CD4-positive, alpha-beta T cell (primary cell): ENCODE data around the gene ZCCHC7. TPM values are rescaled to one million over a fixed set of nuclear protein-coding genes. Genes with fewer than 3 reads are reported as not detected.

Experiments
- ATAC-seq: fragments of 200-7000 bp; cut with Tn5 transposase; one replicate; pipeline ENCODE4 v1.10.0; 2022; ENCODE audit warnings: mild to moderate bottlenecking; ENCODE audit not compliant: poor library complexity
- CTCF ChIA-PET: fragments of 350-600 bp; sonication (Branson Sonifier 250); formaldehyde crosslinking; loops from one replicate; lab custom pipeline; 2021; ENCODE audit warnings: antibody characterized with exemption, inconsistent platforms; lab: Charles Lee
- POLR2A ChIA-PET: fragments of 350-600 bp; sonication (Branson Sonifier 250); formaldehyde crosslinking; loops from one replicate; lab custom pipeline; 2021; ENCODE audit warnings: antibody characterized with exemption, inconsistent platforms; lab: Charles Lee
- DNase-seq, 14 experiments: peaks; one replicate each; pipeline ENCODE4 v3.0.0-alpha.2; 2013 to 2020; ENCODE audit warnings: mixed read lengths in 2 of 14
- H3K27ac ChIP-seq, 2 donors: one replicate each; pipeline versions ENCODE4 v1.5.1 to v1.7.0; 2013; ENCODE audit warnings: low read length in 2 of 2, low read depth in 1 of 2, mild to moderate bottlenecking in 1 of 2
- H3K27me3 ChIP-seq, 2 experiments: 1 replicate in 1 of 2; 2 replicates in 1 of 2; pipeline versions ENCODE4 v1.6.1 to v1.7.0; 2013; ENCODE audit warnings: low read length in 2 of 2, control low read depth in 1 of 2, mild to moderate bottlenecking in 1 of 2, moderate library complexity in 1 of 2; ENCODE audit not compliant: insufficient read depth in 2 of 2, control insufficient read depth in 1 of 2
- H3K36me3 ChIP-seq: one replicate; pipeline ENCODE4 v1.6.1; 2013; ENCODE audit warnings: low read length, control low read depth; ENCODE audit not compliant: insufficient read depth
- H3K4me1 ChIP-seq: one replicate; pipeline ENCODE4 v1.6.1; 2013; ENCODE audit warnings: low read length, control low read depth; ENCODE audit not compliant: insufficient read depth
- H3K4me3 ChIP-seq: one replicate; pipeline ENCODE4 v1.5.1; 2013; ENCODE audit warnings: mild to moderate bottlenecking, low read length, moderate library complexity
- H3K9me3 ChIP-seq, 2 experiments: 1 replicate in 1 of 2; 2 replicates in 1 of 2; pipeline versions ENCODE4 v1.6.1 to v1.7.0; 2013; ENCODE audit warnings: low read length in 2 of 2, mild to moderate bottlenecking in 2 of 2, control low read depth in 1 of 2, moderate library complexity in 1 of 2; ENCODE audit not compliant: control insufficient read depth in 1 of 2, insufficient read depth in 1 of 2
- H3K27ac Mint-ChIP-seq: one replicate; pipeline ENCODE4 v1.8.0; 2020; ENCODE audit warnings: mixed read lengths
- H3K27me3 Mint-ChIP-seq: one replicate; pipeline ENCODE4 v1.8.0; 2021; ENCODE audit warnings: mixed read lengths
- H3K36me3 Mint-ChIP-seq: one replicate; pipeline ENCODE4 v1.8.0; 2021; ENCODE audit warnings: low read depth, mixed read lengths
- H3K4me1 Mint-ChIP-seq: one replicate; pipeline ENCODE4 v1.8.0; 2021; ENCODE audit warnings: low read depth, mixed read lengths
- H3K4me3 Mint-ChIP-seq: one replicate; pipeline ENCODE4 v1.8.0; 2020; ENCODE audit warnings: mild to moderate bottlenecking, mixed read lengths
- H3K9me3 Mint-ChIP-seq: one replicate; pipeline ENCODE4 v1.8.0; 2020; ENCODE audit warnings: mixed read lengths
- CTCF ChIP-seq: fragments of 200-600 bp; IDR thresholded peaks from one replicate; pipeline ENCODE4 v1.8.0; 2022; ENCODE audit warnings: antibody characterized with exemption, mild to moderate bottlenecking
- intact Hi-C, 2 experiments: fragments of 100-400 bp; cut with DNase I in 1 of 2; cut with micrococcal nuclease in 1 of 2; formaldehyde crosslinking; loops; one replicate each; pipeline versions ENCODE4 v1.15.1 to v1.9.0; 2023 to 2025; cut with DNase I, micrococcal nuclease
- total RNA-seq, 174 experiments: library from RNA in 2 of 174; stranded (reverse) in 2 of 174; gene quantifications; one replicate each; pipeline ENCODE4 v1.2.3 and lab custom pipeline; 2021 to 2026

Gene ZCCHC7
- total RNA-seq, 2 experiments from 2014 or later = 40.7 to 41.0 TPM

- no peak for DNase-seq
- Mint-ChIP-seq H3K9me3 (no peaks in the 10 kb centered on the region), H3K27me3 (no peaks in the 10 kb centered on the region), H3K4me3 (no peak overlapping the region), H3K27ac (no peak overlapping the region), H3K36me3 (peaks cover 44% of the 10 kb centered on the region), H3K4me1 (peaks cover 38% of the 10 kb centered on the region)
- TF ChIP-seq CTCF = no peak
- Histone ChIP-seq H3K4me3 (no peak overlapping the region), H3K36me3 (peaks cover 8% of the 10 kb centered on the region), H3K9me3 (no peaks in the 10 kb centered on the region), H3K4me1 (peaks cover 6% of the 10 kb centered on the region), H3K27me3 (no peaks in the 10 kb centered on the region), H3K27ac (no peak overlapping the region)
- intact Hi-C loops = no loop called here
- CTCF ChIA-PET = no interaction called here
- POLR2A ChIA-PET = no interaction called here
- no peak for ATAC-seq
These were observed 62.3 kb downstream of the ZCCHC7 start for GRCh38 chr9:37182718-37183117.

- no peaks in the 10 kb centered on the region for H3K27me3 ChIP-seq
- ChIA-PET CTCF (no interaction called here), POLR2A (no interaction called here)
- peaks cover 9% of the 10 kb centered on the region for H3K4me1 ChIP-seq
- H3K36me3 Mint-ChIP-seq = peaks cover 55% of the 10 kb centered on the region
- DNase-seq = no peak
- no peak overlapping the region for H3K4me3 ChIP-seq
- H3K4me3 Mint-ChIP-seq = no peak overlapping the region
- peaks cover 29% of the 10 kb centered on the region for H3K4me1 Mint-ChIP-seq
- H3K9me3 Mint-ChIP-seq = peaks cover 2% of the 10 kb centered on the region
- no peaks in the 10 kb centered on the region for H3K9me3 ChIP-seq
- TF ChIP-seq CTCF = no peak
- ATAC-seq = no peak
- no peak overlapping the region for H3K27ac Mint-ChIP-seq
- H3K36me3 ChIP-seq = peaks cover 19% of the 10 kb centered on the region
- intact Hi-C loops = no loop called here
- no peak overlapping the region for H3K27ac ChIP-seq
- no peaks in the 10 kb centered on the region for H3K27me3 Mint-ChIP-seq
These were observed 64.8 kb downstream of the ZCCHC7 start for GRCh38 chr9:37184905-37185867.

GRCh38 chr9:37187292-37187691 lies 66.9 kb downstream of the ZCCHC7 start:
- Mint-ChIP-seq H3K27me3 (no peaks in the 10 kb centered on the region), H3K9me3 (peaks cover 2% of the 10 kb centered on the region), H3K4me1 (peaks cover 31% of the 10 kb centered on the region), H3K36me3 (peaks cover 62% of the 10 kb centered on the region), H3K4me3 (peak overlapping the region; percentile 76), H3K27ac (no peak overlapping the region)
- H3K27ac ChIP-seq = no peak overlapping the region
- intact Hi-C loops = no loop called here
- no peaks in the 10 kb centered on the region for H3K27me3 ChIP-seq
- no peak overlapping the region for H3K4me3 ChIP-seq
- no peaks in the 10 kb centered on the region for H3K9me3 ChIP-seq
- no peak for TF ChIP-seq CTCF
- peaks cover 9% of the 10 kb centered on the region for H3K4me1 ChIP-seq
- CTCF ChIA-PET = no interaction called here
- H3K36me3 ChIP-seq = peaks cover 12% of the 10 kb centered on the region
- no peak for ATAC-seq
- POLR2A ChIA-PET = interaction anchor here (0.8 kb wide), 1 partner anchor 9 kb away, joined by 3 read pairs; no protein-coding TSS in a partner anchor
- DNase-seq = peak in 2 of 14 experiments; percentile 4 to 9
